IPS-15b (cell line): ENCODE results near the gene HBM.
"Not testable (repeated sequence)": the region's sequence is repeated elsewhere in the genome, so short reads cannot be mapped to it uniquely, and the experiment has no call there.

Experiments
- H3K27me3 ChIP-seq: one replicate; pipeline ENCODE4 v1.6.1; 2013; ENCODE audit warnings: low read length; ENCODE audit not compliant: control insufficient read depth, insufficient read depth
- H3K36me3 ChIP-seq: one replicate; pipeline ENCODE4 v1.6.1; 2013; ENCODE audit warnings: low read length; ENCODE audit not compliant: control insufficient read depth, insufficient read depth
- H3K4me1 ChIP-seq: one replicate; pipeline ENCODE4 v1.6.1; 2013; ENCODE audit warnings: mild to moderate bottlenecking, low read length; ENCODE audit not compliant: control insufficient read depth, insufficient read depth
- H3K4me3 ChIP-seq: one replicate; pipeline ENCODE4 v1.5.1; 2013; ENCODE audit warnings: low read depth, low read length
- H3K9ac ChIP-seq: one replicate; pipeline ENCODE4 v1.6.1; 2013; ENCODE audit warnings: low read depth, mild to moderate bottlenecking, low read length
- H3K9me3 ChIP-seq: one replicate; pipeline ENCODE4 v1.6.1; 2013; ENCODE audit warnings: mild to moderate bottlenecking, low read length; ENCODE audit not compliant: control insufficient read depth, insufficient read depth

HBM gene

DNA sequence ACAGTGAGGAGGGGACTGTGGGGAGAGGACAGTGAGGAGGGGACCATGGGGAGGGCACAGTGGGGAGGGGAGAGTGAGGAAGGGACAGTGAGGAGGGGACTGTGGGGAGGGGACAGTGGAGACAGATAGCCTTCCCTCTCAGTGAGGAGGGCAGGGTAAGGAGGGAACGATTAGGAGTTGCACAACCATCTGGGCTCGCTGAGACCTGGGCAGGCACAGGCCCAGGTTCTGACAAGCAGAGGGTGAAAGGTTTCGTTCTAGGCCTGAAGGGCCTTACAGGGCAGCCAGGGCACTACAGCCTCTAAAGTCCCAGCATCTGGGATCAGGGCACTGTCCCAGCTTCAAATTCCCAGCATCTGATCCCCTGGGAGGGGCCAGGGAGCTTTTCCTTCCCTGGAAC, 2.1 kb upstream of the HBM start:
- not testable (repeated sequence) for H3K9me3 ChIP-seq, H3K36me3 ChIP-seq, H3K4me3 ChIP-seq, H3K4me1 ChIP-seq, H3K9ac ChIP-seq
- H3K27me3 ChIP-seq = peaks cover 66% of the 10 kb centered on the region

GRCh38 chr16:164134-164823, 1.5 kb upstream of the HBM start:
- H3K4me1 ChIP-seq, H3K4me3 ChIP-seq, H3K36me3 ChIP-seq, H3K9ac ChIP-seq, H3K9me3 ChIP-seq: not testable (repeated sequence)
- peaks cover 68% of the 10 kb centered on the region for H3K27me3 ChIP-seq

DNA sequence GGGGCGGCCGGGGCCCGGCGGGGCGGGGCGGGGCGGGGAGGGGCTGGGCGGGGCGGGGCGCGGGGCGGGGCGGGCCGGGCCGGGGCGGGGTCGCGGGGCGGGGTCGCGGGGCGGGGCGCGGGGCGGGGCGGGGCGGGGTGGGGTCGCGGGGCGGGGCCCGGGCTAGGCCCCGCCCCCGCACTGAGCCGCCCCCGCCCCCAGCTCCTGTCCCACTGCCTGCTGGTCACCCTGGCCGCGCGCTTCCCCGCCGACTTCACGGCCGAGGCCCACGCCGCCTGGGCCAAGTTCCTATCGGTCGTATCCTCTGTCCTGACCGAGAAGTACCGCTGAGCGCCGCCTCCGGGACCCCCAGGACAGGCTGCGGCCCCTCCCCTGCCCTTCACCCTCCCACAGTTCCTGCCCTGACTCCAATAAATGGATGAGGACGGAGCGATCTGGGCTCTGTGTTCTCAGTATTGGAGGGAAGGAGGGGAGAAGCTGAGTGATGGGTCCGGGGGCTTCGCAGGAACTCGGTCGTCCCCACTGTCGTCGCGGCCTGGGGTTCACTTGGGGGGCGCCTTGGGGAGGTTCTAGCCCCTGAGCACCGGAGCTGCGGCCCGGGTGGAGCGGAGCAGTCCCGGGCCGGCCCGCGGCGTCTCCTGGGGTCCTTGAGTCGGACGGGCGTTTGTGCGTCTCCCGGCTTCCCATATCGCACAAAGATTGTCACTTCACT, 795 bp upstream of the HBM start:
- Histone ChIP-seq H3K9me3 (no peaks in the 10 kb centered on the region), H3K4me3 (peak overlapping the region; percentile 41), H3K4me1 (peaks cover 4% of the 10 kb centered on the region), H3K9ac (no peak overlapping the region), H3K27me3 (peaks cover 67% of the 10 kb centered on the region), H3K36me3 (no peaks in the 10 kb centered on the region)

GRCh38 chr16:166375-167121, 770 bp downstream of the HBM start:
- no peaks in the 10 kb centered on the region for H3K9me3 ChIP-seq
- no peaks in the 10 kb centered on the region for H3K36me3 ChIP-seq
- peak overlapping the region; percentile 41 for H3K4me3 ChIP-seq
- no peak overlapping the region for H3K9ac ChIP-seq
- peaks cover 73% of the 10 kb centered on the region for H3K27me3 ChIP-seq
- peaks cover 4% of the 10 kb centered on the region for H3K4me1 ChIP-seq

- Histone ChIP-seq H3K27me3 (peaks cover 72% of the 10 kb centered on the region), H3K4me1 (peaks cover 4% of the 10 kb centered on the region), H3K9ac (no peak overlapping the region), H3K36me3 (no peaks in the 10 kb centered on the region), H3K4me3 (peak overlapping the region; percentile 41), H3K9me3 (no peaks in the 10 kb centered on the region)
Measured at GRCh38 chr16:167122-167690, 1.4 kb downstream of the HBM start.

DNA sequence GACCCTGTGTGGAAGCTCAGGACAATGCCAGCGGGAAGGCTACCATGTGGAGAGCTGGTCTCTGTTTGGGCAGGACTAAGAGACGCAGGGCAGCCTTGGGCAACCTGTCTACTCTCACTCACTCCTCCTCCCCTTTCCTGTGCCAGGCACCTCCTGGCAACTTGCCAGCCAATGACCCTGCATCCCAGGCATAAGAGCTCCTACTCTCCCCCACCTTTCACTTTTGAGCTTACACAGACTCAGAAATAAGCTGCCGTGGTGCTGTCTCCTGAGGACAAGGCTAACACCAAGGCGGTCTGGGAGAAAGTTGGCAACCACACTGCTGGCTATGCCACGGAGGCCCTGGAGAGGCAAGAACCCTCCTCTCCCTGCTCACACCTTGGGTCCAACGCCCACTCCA, 2.6 kb downstream of the HBM start:
- Histone ChIP-seq H3K27me3 (peaks cover 70% of the 10 kb centered on the region), H3K4me3 (peak overlapping the region; percentile 8), H3K36me3 (no peaks in the 10 kb centered on the region), H3K9ac (no peak overlapping the region), H3K9me3 (no peaks in the 10 kb centered on the region), H3K4me1 (peaks cover 4% of the 10 kb centered on the region)

DNA sequence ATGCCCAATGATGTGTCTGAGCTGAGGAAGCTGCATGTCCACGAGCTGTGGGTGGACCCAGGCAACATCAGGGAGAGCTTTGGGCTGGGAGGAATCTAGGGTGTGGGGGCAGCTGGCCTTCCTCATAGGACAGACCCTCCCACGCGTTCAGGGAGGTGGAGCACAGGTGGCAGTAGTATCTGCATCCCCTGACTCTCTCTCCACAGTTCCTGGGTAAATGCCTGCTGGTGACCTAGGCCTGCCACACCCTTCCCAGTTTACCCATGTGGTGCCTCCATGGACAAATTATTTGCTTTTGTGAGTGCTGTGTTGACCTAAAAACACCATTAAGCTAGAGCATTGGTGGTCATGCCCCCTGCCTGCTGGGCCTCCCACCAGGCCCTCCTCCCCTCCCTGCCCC, 3.2 kb downstream of the HBM start:
- H3K27me3 ChIP-seq = peaks cover 72% of the 10 kb centered on the region
- no peak overlapping the region for H3K9ac ChIP-seq
- no peaks in the 10 kb centered on the region for H3K9me3 ChIP-seq
- no peaks in the 10 kb centered on the region for H3K36me3 ChIP-seq
- H3K4me3 ChIP-seq = no peak overlapping the region
- H3K4me1 ChIP-seq = peaks cover 4% of the 10 kb centered on the region

DNA sequence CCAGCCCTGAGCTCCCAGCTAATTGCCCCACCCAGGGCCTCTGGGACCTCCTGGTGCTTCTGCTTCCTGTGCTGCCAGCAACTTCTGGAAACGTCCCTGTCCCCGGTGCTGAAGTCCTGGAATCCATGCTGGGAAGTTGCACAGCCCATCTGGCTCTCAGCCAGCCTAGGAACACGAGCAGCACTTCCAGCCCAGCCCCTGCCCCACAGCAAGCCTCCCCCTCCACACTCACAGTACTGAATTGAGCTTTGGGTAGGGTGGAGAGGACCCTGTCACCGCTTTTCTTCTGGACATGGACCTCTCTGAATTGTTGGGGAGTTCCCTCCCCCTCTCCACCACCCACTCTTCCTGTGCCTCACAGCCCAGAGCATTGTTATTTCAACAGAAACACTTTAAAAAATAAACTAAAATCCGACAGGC, 4.3 kb downstream of the HBM start:
- not testable (repeated sequence) for H3K9me3 ChIP-seq, H3K4me1 ChIP-seq, H3K9ac ChIP-seq, H3K4me3 ChIP-seq, H3K36me3 ChIP-seq
- H3K27me3 ChIP-seq = peaks cover 80% of the 10 kb centered on the region

DNA sequence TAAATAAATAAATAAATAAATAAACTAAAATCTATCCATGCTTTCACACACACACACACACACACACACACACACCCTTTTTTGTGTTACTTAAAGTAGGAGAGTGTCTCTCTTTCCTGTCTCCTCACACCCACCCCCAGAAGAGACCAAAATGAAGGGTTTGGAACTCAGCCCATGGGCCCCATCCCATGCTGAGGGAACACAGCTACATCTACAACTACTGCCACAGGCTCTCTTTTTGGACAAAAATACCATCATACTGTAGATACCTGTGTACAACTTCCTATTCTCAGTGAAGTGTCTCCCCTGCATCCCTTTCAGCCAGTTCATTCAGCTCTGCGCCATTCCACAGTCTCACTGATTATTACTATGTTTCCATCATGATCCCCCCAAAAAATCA, 5.0 kb downstream of the HBM start:
- Histone ChIP-seq H3K9ac (no peak overlapping the region), H3K9me3 (no peaks in the 10 kb centered on the region), H3K4me3 (no peak overlapping the region), H3K27me3 (peaks cover 80% of the 10 kb centered on the region), H3K4me1 (peaks cover 4% of the 10 kb centered on the region), H3K36me3 (no peaks in the 10 kb centered on the region)

DNA sequence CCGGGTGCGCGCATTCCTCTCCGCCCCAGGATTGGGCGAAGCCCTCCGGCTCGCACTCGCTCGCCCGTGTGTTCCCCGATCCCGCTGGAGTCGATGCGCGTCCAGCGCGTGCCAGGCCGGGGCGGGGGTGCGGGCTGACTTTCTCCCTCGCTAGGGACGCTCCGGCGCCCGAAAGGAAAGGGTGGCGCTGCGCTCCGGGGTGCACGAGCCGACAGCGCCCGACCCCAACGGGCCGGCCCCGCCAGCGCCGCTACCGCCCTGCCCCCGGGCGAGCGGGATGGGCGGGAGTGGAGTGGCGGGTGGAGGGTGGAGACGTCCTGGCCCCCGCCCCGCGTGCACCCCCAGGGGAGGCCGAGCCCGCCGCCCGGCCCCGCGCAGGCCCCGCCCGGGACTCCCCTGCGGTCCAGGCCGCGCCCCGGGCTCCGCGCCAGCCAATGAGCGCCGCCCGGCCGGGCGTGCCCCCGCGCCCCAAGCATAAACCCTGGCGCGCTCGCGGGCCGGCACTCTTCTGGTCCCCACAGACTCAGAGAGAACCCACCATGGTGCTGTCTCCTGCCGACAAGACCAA, 6.7 kb downstream of the HBM start, which contains the start of gene HBA2:
Gene HBA2 (plus strand): TSS at position 503 of the 568 bp plus-strand sequence. CDS start 37 bp downstream, at position 540.
- H3K4me1 ChIP-seq, H3K36me3 ChIP-seq, H3K9me3 ChIP-seq, H3K9ac ChIP-seq: not testable (repeated sequence)
- peaks cover 71% of the 10 kb centered on the region for H3K27me3 ChIP-seq
- peak within 1 kb of the TSS; percentile 18 for H3K4me3 ChIP-seq

DNA sequence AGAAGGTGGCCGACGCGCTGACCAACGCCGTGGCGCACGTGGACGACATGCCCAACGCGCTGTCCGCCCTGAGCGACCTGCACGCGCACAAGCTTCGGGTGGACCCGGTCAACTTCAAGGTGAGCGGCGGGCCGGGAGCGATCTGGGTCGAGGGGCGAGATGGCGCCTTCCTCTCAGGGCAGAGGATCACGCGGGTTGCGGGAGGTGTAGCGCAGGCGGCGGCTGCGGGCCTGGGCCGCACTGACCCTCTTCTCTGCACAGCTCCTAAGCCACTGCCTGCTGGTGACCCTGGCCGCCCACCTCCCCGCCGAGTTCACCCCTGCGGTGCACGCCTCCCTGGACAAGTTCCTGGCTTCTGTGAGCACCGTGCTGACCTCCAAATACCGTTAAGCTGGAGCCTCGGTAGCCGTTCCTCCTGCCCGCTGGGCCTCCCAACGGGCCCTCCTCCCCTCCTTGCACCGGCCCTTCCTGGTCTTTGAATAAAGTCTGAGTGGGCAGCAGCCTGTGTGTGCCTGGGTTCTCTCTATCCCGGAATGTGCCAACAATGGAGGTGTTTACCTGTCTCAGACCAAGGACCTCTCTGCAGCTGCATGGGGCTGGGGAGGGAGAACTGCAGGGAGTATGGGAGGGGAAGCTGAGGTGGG, 7.6 kb downstream of the HBM start:
- not testable (repeated sequence) for H3K4me1 ChIP-seq, H3K9me3 ChIP-seq, H3K36me3 ChIP-seq, H3K9ac ChIP-seq
- H3K27me3 ChIP-seq = peaks cover 71% of the 10 kb centered on the region
- peak overlapping the region; percentile 18 for H3K4me3 ChIP-seq
